K562 (cell line): ENCODE measurements around the gene TRPC1. TPM values are rescaled to one million over a fixed set of nuclear protein-coding genes. Genes with fewer than 3 reads are reported as not detected.
A peak's percentile ranks its signal among the peaks of the same experiment; 100 is the strongest.

ENCODE experiments used
- EHMT2 ChIP-seq: fragments of 450-650 bp; IDR thresholded peaks from 2 replicates; pipeline ENCODE4 v1.6.1; 2018; ENCODE audit warnings: antibody characterized with exemption
- FOXM1 ChIP-seq, 2 experiments: fragments of 450-650 bp in 1 of 2; sonication (generic) in 1 of 2; formaldehyde crosslinking in 1 of 2; IDR thresholded peaks; 2 replicates each; pipeline versions ENCODE4 v1.6.1 to v1.9.0; 2017 to 2022; ENCODE audit warnings: low read depth in 2 of 2, mild to moderate bottlenecking in 2 of 2, missing genetic modification reagents in 1 of 2, moderate library complexity in 1 of 2
- FUS ChIP-seq: fragments of 200-400 bp; formaldehyde crosslinking; optimal IDR thresholded peaks from 2 replicates; pipeline ENCODE3; 2017; ENCODE audit warnings: low read depth, low read length
- HEY1 ChIP-seq: fragments of 250-450 bp; sonication (Bioruptor Pico); IDR thresholded peaks from 2 replicates; pipeline ENCODE4 v1.5.0; 2020; ENCODE audit warnings: mild to moderate bottlenecking, moderate library complexity, borderline replicate concordance
- MED1 ChIP-seq: sonication (generic); formaldehyde crosslinking; IDR thresholded peaks from 2 replicates; pipeline ENCODE4 v1.8.1; 2023; ENCODE audit warnings: missing genetic modification reagents, borderline replicate concordance
- NFE2L1 ChIP-seq: fragments of 450-650 bp; IDR thresholded peaks from 2 replicates; pipeline ENCODE4 v1.6.1; 2016; ENCODE audit warnings: missing genetic modification characterization, low read depth, mild to moderate bottlenecking, missing compliant biosample characterization, moderate library complexity, borderline replicate concordance
- NRF1 ChIP-seq, 2 experiments: fragments of 450-650 bp; IDR thresholded peaks in 1 of 2; conservative IDR thresholded peaks in 1 of 2; 2 replicates each; pipeline ENCODE4 v1.6.1; 2014; ENCODE audit warnings: mild to moderate bottlenecking in 2 of 2
- OTX1 ChIP-seq: fragments of 450-650 bp; formaldehyde crosslinking; IDR thresholded peaks from 2 replicates; pipeline ENCODE4 v1.4.0; 2022; ENCODE audit warnings: mild to moderate bottlenecking
- RAD21 ChIP-seq, 2 experiments: fragments of 250-450 bp in 1 of 2; fragments of 450-650 bp in 1 of 2; sonication (Bioruptor Pico) in 1 of 2; formaldehyde crosslinking in 1 of 2; IDR thresholded peaks in 1 of 2; conservative IDR thresholded peaks in 1 of 2; 2 replicates each; pipeline versions ENCODE4 v1.4.0 to v1.8.0; 2020 to 2022; ENCODE audit warnings: mild to moderate bottlenecking in 2 of 2, moderate library complexity in 1 of 2
- SMAD2 ChIP-seq: fragments of 150-350 bp; IDR thresholded peaks from 2 replicates; pipeline ENCODE4 v1.6.1; 2014; ENCODE audit warnings: low read depth, mild to moderate bottlenecking, low read length
- SMAD3 ChIP-seq: fragments of 450-650 bp; formaldehyde crosslinking; conservative IDR thresholded peaks from 2 replicates; pipeline ENCODE4 v1.4.0; 2020; ENCODE audit warnings: mild to moderate bottlenecking
- SP2 ChIP-seq: IDR thresholded peaks from 2 replicates; pipeline ENCODE4 v1.6.1; 2011; ENCODE audit warnings: mild to moderate bottlenecking, low read depth, low read length, moderate library complexity; ENCODE audit not compliant: poor library complexity, severe bottlenecking; ENCODE audit errors: extremely low read depth
- YY1 ChIP-seq, 3 experiments: IDR thresholded peaks; 2 replicates each; pipeline ENCODE4 v1.6.1; 2011; ENCODE audit warnings: low read length in 2 of 3, mild to moderate bottlenecking in 2 of 3, moderate library complexity in 2 of 3, borderline replicate concordance in 1 of 3, control low read depth in 1 of 3, low read depth in 1 of 3; ENCODE audit not compliant: insufficient read depth in 3 of 3, insufficient replicate concordance in 2 of 3, control insufficient read depth in 1 of 3, insufficient read length in 1 of 3; ENCODE audit errors: extremely low read depth in 1 of 3
- ZNF586 ChIP-seq: fragments of 450-650 bp; formaldehyde crosslinking; conservative IDR thresholded peaks from 2 replicates; pipeline ENCODE4 v1.4.0; 2020; ENCODE audit warnings: mild to moderate bottlenecking, moderate library complexity
- ZNF695 ChIP-seq: fragments of 450-650 bp; formaldehyde crosslinking; IDR thresholded peaks from 2 replicates; pipeline ENCODE4 v1.4.0; 2020; ENCODE audit warnings: mild to moderate bottlenecking, moderate library complexity
- polyA plus RNA-seq, 8 experiments: library from polyadenylated mRNA; depleted of rRNA in 4 of 8; stranded (reverse) in 5 of 8; unstranded in 3 of 8; fragments of >200 nt; fragmentation: Nextera tagmentation in 2 of 8; fragmentation: Illumina TruSeq in 1 of 8; extraction: Ambion mirVana in 2 of 8; extraction: Trizol in 1 of 8; gene quantifications; 2 replicates each; pipeline versions ENCODE4 v1.2.1 to v1.2.3, GENCODE V29; 2011 to 2014; ENCODE audit warnings: inconsistent platforms in 1 of 8, missing spikeins in 1 of 8
- total RNA-seq, 7 experiments: library from RNA; depleted of rRNA in 6 of 7; stranded (reverse); fragments of >200 nt in 6 of 7; fragmentation: Illumina TruSeq in 2 of 7; extraction: Trizol in 2 of 7; gene quantifications; 2 replicates each; pipeline versions ENCODE4 v1.2.1 to v1.2.3, GENCODE V29; 2011 to 2021; ENCODE audit warnings: low replicate concordance in 1 of 7
- TF ChIP-seq, protein P1 (sequence below), 2 experiments: fragments of 450-650 bp; formaldehyde crosslinking in 1 of 2; IDR thresholded peaks; 2 replicates each; pipeline versions ENCODE4 v1.4.0 to v1.6.1; 2014 to 2020; ENCODE audit warnings: mild to moderate bottlenecking in 2 of 2, borderline replicate concordance in 1 of 2, low read depth in 1 of 2
- TF ChIP-seq, protein P2 (sequence below): fragments of 250-450 bp; sonication (Bioruptor Pico); IDR thresholded peaks from 2 replicates; pipeline ENCODE4 v1.4.0; 2020; ENCODE audit warnings: mild to moderate bottlenecking, moderate library complexity

The TRPC1 gene
- total and polyA plus RNA-seq, 9 of the 15 experiments (the other 6 are each of a cell fraction or from before 2014, with no cell fraction given) = 1.4 to 6.5 (median 3.0) TPM

- TF ChIP-seq, protein P1, sequence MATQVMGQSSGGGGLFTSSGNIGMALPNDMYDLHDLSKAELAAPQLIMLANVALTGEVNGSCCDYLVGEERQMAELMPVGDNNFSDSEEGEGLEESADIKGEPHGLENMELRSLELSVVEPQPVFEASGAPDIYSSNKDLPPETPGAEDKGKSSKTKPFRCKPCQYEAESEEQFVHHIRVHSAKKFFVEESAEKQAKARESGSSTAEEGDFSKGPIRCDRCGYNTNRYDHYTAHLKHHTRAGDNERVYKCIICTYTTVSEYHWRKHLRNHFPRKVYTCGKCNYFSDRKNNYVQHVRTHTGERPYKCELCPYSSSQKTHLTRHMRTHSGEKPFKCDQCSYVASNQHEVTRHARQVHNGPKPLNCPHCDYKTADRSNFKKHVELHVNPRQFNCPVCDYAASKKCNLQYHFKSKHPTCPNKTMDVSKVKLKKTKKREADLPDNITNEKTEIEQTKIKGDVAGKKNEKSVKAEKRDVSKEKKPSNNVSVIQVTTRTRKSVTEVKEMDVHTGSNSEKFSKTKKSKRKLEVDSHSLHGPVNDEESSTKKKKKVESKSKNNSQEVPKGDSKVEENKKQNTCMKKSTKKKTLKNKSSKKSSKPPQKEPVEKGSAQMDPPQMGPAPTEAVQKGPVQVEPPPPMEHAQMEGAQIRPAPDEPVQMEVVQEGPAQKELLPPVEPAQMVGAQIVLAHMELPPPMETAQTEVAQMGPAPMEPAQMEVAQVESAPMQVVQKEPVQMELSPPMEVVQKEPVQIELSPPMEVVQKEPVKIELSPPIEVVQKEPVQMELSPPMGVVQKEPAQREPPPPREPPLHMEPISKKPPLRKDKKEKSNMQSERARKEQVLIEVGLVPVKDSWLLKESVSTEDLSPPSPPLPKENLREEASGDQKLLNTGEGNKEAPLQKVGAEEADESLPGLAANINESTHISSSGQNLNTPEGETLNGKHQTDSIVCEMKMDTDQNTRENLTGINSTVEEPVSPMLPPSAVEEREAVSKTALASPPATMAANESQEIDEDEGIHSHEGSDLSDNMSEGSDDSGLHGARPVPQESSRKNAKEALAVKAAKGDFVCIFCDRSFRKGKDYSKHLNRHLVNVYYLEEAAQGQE (IDR thresholded peaks at IDR 0.05; ENCODE audit: borderline replicate concordance) = peak; percentile 38; the same call in 1 of the 2 replicates
- TF ChIP-seq, protein P1 (CRISPR knock-in tag; IDR thresholded peaks at IDR 0.05; ENCODE audit: low read depth) = no peak
- no peak for TF ChIP-seq ZNF695
- TF ChIP-seq NFE2L1 (tag) = no peak
- TF ChIP-seq FOXM1 (IDR thresholded peaks at IDR 0.05; ENCODE audit: low read depth) = no peak
- no peak for TF ChIP-seq FOXM1 (CRISPR knock-in tag; IDR thresholded peaks at IDR 0.05; ENCODE audit: low read depth)
- peak in 1 of 3 experiments; percentile 50 for TF ChIP-seq YY1 (IDR thresholded peaks at IDR 0.05; ENCODE audit: borderline replicate concordance in 1 of 3, control insufficient read depth in 1 of 3, extremely low read depth in 1 of 3, insufficient read depth in 3 of 3, insufficient read length in 1 of 3, insufficient replicate concordance in 2 of 3, low read depth in 1 of 3, low read length in 2 of 3)
- TF ChIP-seq SP2 = no peak
- peak; percentile 50 to 72 for TF ChIP-seq RAD21 (CRISPR knock-in tag; conservative IDR thresholded peaks at IDR 0.05 in 1 of 2, IDR thresholded peaks at IDR 0.05 in 1 of 2)
- TF ChIP-seq ZNF586 (CRISPR knock-in tag) = no peak
- no peak for TF ChIP-seq SMAD2
- TF ChIP-seq, protein P2, sequence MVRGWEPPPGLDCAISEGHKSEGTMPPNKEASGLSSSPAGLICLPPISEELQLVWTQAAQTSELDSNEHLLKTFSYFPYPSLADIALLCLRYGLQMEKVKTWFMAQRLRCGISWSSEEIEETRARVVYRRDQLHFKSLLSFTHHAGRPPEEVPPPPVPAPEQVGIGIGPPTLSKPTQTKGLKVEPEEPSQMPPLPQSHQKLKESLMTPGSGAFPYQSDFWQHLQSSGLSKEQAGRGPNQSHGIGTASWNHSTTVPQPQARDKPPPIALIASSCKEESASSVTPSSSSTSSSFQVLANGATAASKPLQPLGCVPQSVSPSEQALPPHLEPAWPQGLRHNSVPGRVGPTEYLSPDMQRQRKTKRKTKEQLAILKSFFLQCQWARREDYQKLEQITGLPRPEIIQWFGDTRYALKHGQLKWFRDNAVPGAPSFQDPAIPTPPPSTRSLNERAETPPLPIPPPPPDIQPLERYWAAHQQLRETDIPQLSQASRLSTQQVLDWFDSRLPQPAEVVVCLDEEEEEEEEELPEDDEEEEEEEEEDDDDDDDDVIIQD (CRISPR knock-in tag) = no peak
- no peak for TF ChIP-seq OTX1 (CRISPR knock-in tag)
- no peak for TF ChIP-seq MED1 (CRISPR knock-in tag)
- TF ChIP-seq SMAD3 = no peak
- TF ChIP-seq NRF1 (conservative IDR thresholded peaks at IDR 0.05 in 1 of 2, IDR thresholded peaks at IDR 0.05 in 1 of 2) = no peak
- TF ChIP-seq HEY1 = no peak
- peak; percentile 27; the same call in 1 of the 2 replicates for TF ChIP-seq EHMT2
- TF ChIP-seq FUS = no peak
Measured at GRCh38 chr3:142844339-142844977, 120.6 kb downstream of the TRPC1 start (continued).
